NCI-H510A treated with DMSO at 0.1 percent for 48 hours (cell line): ENCODE measurements around the gene CRYGB.

Experiments
- DNase-seq: peaks from one replicate; lab custom pipeline; 2025; lab: John Stamatoyannopoulos, UW

CRYGB gene

GRCh38 chr2:208146006-208146405 is at the start of gene CRYGB:
Gene CRYGB (minus strand): TSS chr2:208146158. CDS start chr2:208146120, 38 bp downstream.
- DNase-seq = no peak

- DNase-seq = no peak
Measured at GRCh38 chr2:208195531-208195930, 49.6 kb upstream of the CRYGB start.

- DNase-seq = no peak
Measured at GRCh38 chr2:208192611-208193236, 46.8 kb upstream of the CRYGB start.

GRCh38 chr2:208189810-208190503 is 44.0 kb upstream of the CRYGB start, which contains the start of gene C2orf80:
Gene C2orf80 (minus strand): TSS chr2:208190030. CDS start chr2:208186986, 3,044 bp downstream.
- DNase-seq = no peak

- DNase-seq = no peak
Measured at GRCh38 chr2:208189069-208189809, 43.3 kb upstream of the CRYGB start.

GRCh38 chr2:208186893-208187292 is 40.9 kb upstream of the CRYGB start:
- no peak for DNase-seq

- DNase-seq = no peak
Measured at GRCh38 chr2:208186465-208186864, 40.5 kb upstream of the CRYGB start.

GRCh38 chr2:208183972-208184705 is 38.2 kb upstream of the CRYGB start:
- no peak for DNase-seq

- DNase-seq = no peak
Measured at GRCh38 chr2:208183526-208183925, 37.6 kb upstream of the CRYGB start.

GRCh38 chr2:208182835-208183234 is 36.9 kb upstream of the CRYGB start:
- no peak for DNase-seq

GRCh38 chr2:208179028-208179609 is 33.2 kb upstream of the CRYGB start:
- peak; percentile 41 for DNase-seq

GRCh38 chr2:208175840-208176153 is 29.8 kb upstream of the CRYGB start:
- DNase-seq = no peak

- DNase-seq = peak; percentile 82
Measured at GRCh38 chr2:208175069-208175839, 29.3 kb upstream of the CRYGB start.

GRCh38 chr2:208174144-208174543 is 28.2 kb upstream of the CRYGB start:
- no peak for DNase-seq

- DNase-seq = no peak
Measured at GRCh38 chr2:208172125-208172524, 26.2 kb upstream of the CRYGB start.

GRCh38 chr2:208164951-208165755 is 19.2 kb upstream of the CRYGB start:
- no peak for DNase-seq

GRCh38 chr2:208163489-208163888 is 17.5 kb upstream of the CRYGB start, which contains the start of gene CRYGA:
Gene CRYGA (minus strand): TSS chr2:208163589. CDS start chr2:208163556, 33 bp downstream.
- no peak for DNase-seq

- no peak for DNase-seq
Measured at GRCh38 chr2:208156439-208156838, 10.5 kb upstream of the CRYGB start.

- no peak for DNase-seq
Measured at GRCh38 chr2:208153156-208153555, 7.2 kb upstream of the CRYGB start.

- DNase-seq = no peak
Measured at GRCh38 chr2:208150956-208151355, 5.0 kb upstream of the CRYGB start.
